NOMO-1 treated with dmso at 0.1 percent for 144 hours (cell line): ENCODE measurements around the gene ANKH.

Source experiments
- DNase-seq: peaks from one replicate; lab custom pipeline; 2025; ENCODE audit not compliant: unreplicated experiment; lab: John Stamatoyannopoulos, UW

The ANKH gene

GRCh38 chr5:14720236-14720923, 151.2 kb downstream of the ANKH start:
- DNase-seq, result no peak

- DNase-seq, result no peak
Observed at GRCh38 chr5:14718778-14719177, 152.8 kb downstream of the ANKH start.

DNA sequence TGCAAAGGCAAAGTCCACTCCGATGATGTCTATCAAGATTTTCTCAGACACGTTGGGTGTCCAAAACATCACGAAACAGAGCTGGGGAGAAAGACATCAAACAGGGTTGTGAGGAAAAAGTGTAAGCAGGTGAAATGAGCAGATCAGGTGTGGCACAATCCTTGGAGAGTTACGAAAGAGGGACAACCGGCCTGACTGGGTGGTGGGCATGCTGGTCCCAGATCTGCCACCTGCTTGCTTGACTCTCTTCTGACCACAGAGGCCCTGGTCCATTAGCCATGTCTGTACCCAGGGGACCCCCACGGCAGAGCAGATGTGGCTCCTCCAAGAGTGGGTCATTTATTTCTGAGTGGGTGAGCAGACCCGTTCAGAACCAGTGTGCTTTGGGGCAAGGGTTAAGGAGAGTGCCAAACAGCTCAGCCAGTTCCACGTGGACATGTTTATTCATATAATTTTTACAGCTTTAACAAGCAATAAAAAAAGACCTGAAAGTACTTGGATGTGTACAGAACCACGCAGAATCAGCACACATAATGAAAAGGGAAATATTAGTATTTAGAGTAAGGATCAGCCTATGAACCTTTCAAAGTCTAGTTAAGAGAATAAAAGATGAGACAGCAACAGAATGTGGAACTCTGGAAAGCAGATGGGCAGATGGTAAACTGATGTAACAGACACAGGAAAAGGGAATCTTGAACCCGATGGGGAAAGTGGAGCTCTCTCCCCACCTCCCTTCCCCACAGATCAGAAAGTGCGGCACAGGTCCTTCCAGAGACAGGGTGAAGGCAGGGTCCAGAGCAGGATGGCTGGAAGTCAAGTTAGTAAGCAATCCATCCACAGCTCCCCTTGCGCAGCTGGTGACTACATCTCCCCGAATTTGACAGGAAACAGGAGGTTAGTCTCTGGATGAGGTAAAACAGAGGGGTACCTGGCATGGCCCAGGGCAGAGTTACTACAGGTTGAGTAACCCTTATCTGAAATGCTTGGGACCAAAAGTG, 154.5 kb downstream of the ANKH start:
- no peak for DNase-seq

DNA sequence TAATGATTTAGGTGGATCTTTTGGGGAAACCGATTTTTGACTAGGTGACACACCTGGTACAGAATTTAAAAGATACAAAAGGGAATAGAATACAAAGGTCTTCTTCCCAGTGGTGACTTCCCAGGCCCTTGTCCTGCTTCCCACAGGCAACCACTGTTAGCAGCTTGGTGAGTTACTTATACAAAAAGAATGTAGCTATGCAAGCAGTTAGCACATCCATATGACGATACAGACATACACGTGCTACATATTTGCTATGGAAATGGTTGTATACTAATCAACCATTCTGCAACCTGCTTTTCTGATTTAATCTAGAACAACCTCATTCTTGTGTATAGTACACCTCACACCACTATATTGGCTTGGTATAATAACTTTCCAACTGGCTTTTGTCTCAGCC, 156.1 kb downstream of the ANKH start:
- no peak for DNase-seq

- no peak for DNase-seq
Observed at GRCh38 chr5:14714706-14715105, 156.9 kb downstream of the ANKH start.

- DNase-seq, result no peak
Observed at GRCh38 chr5:14713476-14714390, 157.8 kb downstream of the ANKH start.

DNA sequence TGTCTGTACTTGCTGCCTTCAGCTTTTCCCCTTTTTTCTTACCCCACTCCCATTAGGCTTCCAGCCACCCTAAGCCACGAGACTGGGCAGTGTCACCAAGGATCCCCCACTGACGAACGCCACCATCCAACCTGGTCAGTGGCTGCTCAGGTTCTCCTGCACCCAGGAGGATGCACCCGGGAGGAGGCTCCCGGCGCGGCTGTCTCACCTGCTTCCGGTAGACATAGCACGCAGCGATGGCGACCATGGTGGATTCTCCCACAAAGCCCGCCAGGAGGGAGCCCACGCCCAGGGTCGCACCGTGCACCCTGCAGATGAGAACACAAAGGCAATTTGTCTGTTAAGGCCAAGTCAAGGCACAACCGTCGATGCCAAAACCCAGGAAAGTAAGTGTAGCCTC, 158.9 kb downstream of the ANKH start:
- DNase-seq, result no peak

DNA sequence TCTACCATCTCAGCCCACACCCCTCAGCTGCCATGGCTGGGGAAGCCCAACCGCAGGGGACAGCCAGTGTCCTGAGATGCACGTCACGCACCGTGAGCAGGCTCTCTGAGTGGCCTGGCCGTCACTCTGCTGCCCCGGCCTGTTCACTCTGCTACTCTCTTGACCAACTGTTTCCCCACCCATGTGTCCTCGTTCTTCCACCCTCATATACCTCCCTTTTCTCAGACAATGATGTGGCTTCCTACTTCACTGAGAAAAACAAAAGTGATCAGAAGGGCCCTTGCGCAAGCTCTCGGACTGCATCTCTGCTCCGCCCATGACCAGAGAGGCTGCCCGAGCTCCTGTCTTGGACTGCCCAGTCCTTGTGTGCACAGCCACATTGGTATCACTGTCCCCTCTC, 159.4 kb downstream of the ANKH start:
- no peak for DNase-seq

- no peak for DNase-seq
Observed at GRCh38 chr5:14710313-14710994, 161.1 kb downstream of the ANKH start.

- no peak for DNase-seq
Observed at GRCh38 chr5:14708551-14708950, 163.0 kb downstream of the ANKH start.

DNA sequence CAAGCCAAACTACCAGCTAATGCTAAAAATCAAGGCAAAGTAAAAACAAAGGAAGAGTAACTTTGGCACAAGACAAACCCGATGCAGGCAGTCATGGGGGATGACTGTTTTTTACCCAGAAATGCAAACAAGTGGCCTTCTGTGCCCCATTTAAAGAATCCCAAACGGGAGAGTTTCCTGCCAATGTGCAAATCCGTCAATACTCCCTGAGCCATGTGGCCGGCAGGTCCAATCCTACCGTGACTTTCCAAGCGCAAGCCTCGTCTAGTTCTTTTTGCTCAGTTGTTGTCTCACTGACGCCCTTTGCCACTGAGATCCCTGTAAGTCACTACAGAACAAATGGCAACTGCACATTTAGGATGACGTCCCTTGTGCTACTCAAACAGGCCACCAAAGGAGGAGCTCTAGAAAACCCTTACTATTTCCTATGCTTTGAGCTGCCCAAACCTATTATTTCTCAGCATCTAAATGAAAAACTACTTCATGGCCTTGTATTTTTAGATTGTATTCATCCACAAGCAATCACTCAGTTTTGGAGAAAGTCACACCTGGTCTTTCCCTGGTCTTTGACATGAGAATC, 163.7 kb downstream of the ANKH start:
- no peak for DNase-seq

GRCh38 chr5:14706615-14707021, 165.0 kb downstream of the ANKH start:
- DNase-seq, result peak; percentile 31

DNA sequence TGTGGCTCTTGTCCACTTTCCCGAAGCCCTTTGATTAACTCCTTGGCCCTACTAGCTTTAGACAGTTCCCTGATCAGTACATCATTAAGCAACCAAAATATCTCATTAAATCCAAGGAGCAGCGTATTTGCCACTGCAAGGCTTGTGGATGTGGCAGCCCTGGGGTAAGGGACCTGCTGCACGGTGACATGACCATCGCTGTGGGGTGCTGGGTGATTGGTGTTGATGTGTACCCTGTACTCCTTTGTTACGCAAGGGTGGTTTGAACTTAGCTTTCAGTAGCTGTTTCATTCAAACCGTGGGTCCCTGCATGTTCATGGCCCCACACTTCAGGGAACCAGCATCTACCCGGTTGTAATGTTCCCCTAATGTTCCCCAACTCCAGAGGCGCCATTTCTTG, 166.0 kb downstream of the ANKH start:
- DNase-seq, result no peak

DNA sequence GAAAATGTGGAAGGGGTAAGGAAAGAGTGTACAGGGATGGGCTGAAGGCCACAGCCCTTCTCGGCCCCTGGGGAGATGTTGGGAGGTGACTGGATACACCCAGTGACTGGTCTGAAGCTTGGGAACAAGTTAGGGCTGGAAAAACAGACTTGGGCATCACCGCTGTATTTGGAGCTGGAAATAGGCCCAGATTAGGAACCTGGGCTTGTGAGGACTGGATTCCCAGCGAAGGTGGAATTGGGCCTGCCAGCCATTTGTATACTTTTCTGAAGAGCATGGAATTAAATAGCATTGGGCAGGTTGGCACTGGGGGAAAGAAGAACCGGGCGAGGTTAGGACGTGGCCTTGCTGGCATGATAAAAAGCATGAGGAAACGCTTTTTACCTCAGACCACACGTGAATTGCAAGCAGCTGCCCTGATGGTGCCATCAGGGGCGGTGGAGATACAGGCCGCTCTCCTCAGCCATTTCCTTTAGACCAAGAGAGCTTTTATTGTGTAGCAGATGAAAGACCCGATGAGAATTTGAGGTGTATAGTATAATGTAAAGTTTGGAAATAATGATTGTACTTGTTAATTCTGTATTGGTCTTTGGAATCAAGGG, 169.2 kb downstream of the ANKH start:
- no peak for DNase-seq

DNA sequence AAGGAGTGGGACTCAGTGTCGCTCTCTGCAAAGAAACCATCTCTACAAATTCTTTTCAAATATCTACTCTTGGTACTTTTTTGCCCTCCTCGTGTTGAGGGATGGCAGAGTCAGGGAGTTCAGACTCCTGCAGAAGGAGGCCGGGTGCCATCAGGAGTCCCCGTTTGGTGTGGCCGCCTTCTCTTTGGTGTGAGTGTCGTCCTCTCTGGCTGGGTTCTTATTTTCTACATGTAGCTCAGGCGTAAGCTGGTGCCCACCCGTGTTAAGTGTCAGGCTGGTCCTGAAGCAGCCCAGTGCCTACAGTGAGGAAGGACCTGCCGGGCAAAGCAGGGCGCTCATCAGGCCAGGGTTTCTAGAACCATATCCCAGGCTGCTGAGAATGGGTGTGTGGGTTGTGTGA, 170.0 kb downstream of the ANKH start:
- no peak for DNase-seq

DNA sequence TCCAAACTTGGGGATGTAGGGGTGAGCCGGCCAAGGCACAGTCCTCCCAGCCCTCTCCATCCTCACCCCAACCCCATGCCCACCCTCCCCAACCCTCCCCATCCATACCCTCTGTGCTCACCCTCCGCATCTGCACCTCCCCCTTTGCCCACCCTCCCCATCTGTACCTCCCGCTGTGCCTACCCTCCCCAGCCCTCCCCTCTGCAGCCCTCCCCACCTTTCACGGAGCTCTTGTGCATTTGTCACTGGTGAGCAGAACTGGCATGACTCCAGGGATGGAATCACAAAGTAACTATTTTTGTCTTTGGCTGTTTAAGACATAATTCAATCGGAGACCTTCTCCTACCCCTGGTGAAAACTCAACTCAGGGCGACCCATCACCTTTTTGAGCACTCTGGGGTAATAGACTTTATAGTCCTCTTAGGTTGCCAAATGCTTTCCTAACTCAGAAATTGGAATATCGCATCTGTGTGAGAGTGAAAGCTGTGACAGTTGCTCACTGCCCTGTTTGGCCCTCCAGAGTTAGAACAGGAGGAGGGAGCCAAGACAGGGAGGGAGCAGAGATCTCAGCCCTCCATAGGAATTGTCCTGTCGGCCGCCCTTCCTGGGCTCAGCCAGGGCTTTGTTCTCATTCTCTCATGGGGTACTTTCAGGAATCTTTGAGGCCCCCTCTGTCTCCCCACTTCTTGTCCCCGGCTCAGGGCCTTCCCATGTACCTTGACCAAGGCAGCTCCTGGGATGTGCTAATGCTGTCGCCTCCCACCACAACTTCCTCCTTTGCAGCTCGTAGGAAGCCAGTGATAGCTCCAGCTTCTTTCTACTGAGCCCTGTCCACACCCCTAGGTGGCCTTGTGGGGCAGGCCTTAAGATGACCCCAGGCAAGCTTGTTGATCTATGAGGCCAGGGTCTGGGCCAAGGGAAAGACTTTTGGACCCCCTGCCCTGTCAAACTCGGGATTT, 170.8 kb downstream of the ANKH start:
- DNase-seq, result peak; percentile 86

GRCh38 chr5:14699807-14700400, 171.7 kb downstream of the ANKH start:
- no peak for DNase-seq

DNA sequence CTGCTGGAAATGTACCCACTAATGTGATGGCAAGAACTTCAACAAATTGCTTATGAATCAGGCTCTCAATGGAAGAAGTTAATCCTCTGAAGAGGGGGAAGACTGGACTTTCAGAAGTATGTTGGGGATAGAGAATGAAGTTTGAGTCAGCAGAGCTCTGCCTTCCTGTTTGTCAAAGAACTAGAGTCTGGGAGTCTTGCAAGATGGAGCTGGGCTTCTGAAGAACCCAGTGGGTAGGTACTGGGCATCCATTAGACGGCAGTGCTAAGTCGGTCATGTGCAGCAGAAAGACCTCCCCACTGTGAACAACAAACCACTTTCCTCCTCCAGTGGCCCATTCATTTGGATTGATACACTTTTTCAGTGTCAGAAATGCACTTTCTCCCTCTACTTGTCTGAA, 172.4 kb downstream of the ANKH start:
- no peak for DNase-seq
